ENCODE measurements around the gene PRSS16.

Gene PRSS16

GRCh38 chr6:27288136-27289044 is 40.9 kb downstream of the PRSS16 start:
- no peak for DNase-seq

- DNase-seq, result no peak
Observed at GRCh38 chr6:27290065-27290849, 42.8 kb downstream of the PRSS16 start.

GRCh38 chr6:27290850-27291208 is 43.3 kb downstream of the PRSS16 start:
- no peak for DNase-seq

- no peak for DNase-seq
Observed at GRCh38 chr6:27293436-27294098, 46.1 kb downstream of the PRSS16 start.

GRCh38 chr6:27294409-27294808 is 46.9 kb downstream of the PRSS16 start:
- no peak for DNase-seq

GRCh38 chr6:27295301-27296079 is 48.0 kb downstream of the PRSS16 start:
- no peak for DNase-seq

- DNase-seq, result no peak
Observed at GRCh38 chr6:27296106-27296783, 48.7 kb downstream of the PRSS16 start.

- no peak for DNase-seq
Observed at GRCh38 chr6:27297484-27297856, 50.0 kb downstream of the PRSS16 start.

GRCh38 chr6:27297857-27298730 is 50.6 kb downstream of the PRSS16 start:
- no peak for DNase-seq

GRCh38 chr6:27303613-27304272 is 56.2 kb downstream of the PRSS16 start:
- DNase-seq, result no peak
